ENCODE measurements around the gene TRIM63.

The TRIM63 gene

GRCh38 chr1:26017606-26018005, 49.8 kb downstream of the TRIM63 start:
- no peaks in the 10 kb centered on the region for H3K36me3 ChIP-seq (ENCODE audit: control insufficient read depth in 2 of 2, insufficient read depth in 1 of 2, low read length in 2 of 2)
- H3K4me1 ChIP-seq (ENCODE audit: control insufficient read depth, insufficient read depth, low read length) = no peaks in the 10 kb centered on the region
- H3K9me3 ChIP-seq (ENCODE audit: control insufficient read depth, insufficient read depth, low read depth, low read length) = no peaks in the 10 kb centered on the region
- CTCF ChIA-PET = interaction anchor here (0.6 to 0.7 kb wide), 2 partner anchors 13 to 499 kb away, joined by 3 read pairs; no protein-coding TSS in a partner anchor
- H3K4me3 ChIP-seq (ENCODE audit: low read depth, low read length) = no peak overlapping the region
- POLR2A ChIA-PET = no interaction called here
- no peak for TF ChIP-seq ZNF76 (tag by site-specific recombination; IDR thresholded peaks at IDR 0.05; ENCODE audit: borderline replicate concordance, low read depth)
- TF ChIP-seq SCRT2 (tag by site-specific recombination; IDR thresholded peaks at IDR 0.05) = peak; percentile 61; the same call in 1 of the 2 replicates
- no peak overlapping the region for H3K27ac ChIP-seq (ENCODE audit: extremely low read depth, low read depth, low read length)

- H3K4me1 ChIP-seq (ENCODE audit: control insufficient read depth, insufficient read depth, low read length) = no peaks in the 10 kb centered on the region
- H3K4me3 ChIP-seq (ENCODE audit: low read depth, low read length) = no peak overlapping the region
- H3K9me3 ChIP-seq (ENCODE audit: control insufficient read depth, insufficient read depth, low read depth, low read length) = no peaks in the 10 kb centered on the region
- no peak for TF ChIP-seq KLF10 (tag by site-specific recombination; IDR thresholded peaks at IDR 0.05)
- TF ChIP-seq, protein P1, sequence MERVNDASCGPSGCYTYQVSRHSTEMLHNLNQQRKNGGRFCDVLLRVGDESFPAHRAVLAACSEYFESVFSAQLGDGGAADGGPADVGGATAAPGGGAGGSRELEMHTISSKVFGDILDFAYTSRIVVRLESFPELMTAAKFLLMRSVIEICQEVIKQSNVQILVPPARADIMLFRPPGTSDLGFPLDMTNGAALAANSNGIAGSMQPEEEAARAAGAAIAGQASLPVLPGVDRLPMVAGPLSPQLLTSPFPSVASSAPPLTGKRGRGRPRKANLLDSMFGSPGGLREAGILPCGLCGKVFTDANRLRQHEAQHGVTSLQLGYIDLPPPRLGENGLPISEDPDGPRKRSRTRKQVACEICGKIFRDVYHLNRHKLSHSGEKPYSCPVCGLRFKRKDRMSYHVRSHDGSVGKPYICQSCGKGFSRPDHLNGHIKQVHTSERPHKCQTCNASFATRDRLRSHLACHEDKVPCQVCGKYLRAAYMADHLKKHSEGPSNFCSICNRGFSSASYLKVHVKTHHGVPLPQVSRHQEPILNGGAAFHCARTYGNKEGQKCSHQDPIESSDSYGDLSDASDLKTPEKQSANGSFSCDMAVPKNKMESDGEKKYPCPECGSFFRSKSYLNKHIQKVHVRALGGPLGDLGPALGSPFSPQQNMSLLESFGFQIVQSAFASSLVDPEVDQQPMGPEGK (tag by site-specific recombination; IDR thresholded peaks at IDR 0.05) = no peak
- TF ChIP-seq ZNF274 (IDR thresholded peaks at IDR 0.05; ENCODE audit: low read length) = no peak
- no peak for TF ChIP-seq ZNF274 (tag by site-specific recombination; IDR thresholded peaks at IDR 0.05; ENCODE audit: borderline replicate concordance)
- no peak for TF ChIP-seq ZNF544 (tag by site-specific recombination; IDR thresholded peaks at IDR 0.05)
- TF ChIP-seq ZNF423 (tag by site-specific recombination; IDR thresholded peaks at IDR 0.05) = no peak
- TF ChIP-seq, protein P2, sequence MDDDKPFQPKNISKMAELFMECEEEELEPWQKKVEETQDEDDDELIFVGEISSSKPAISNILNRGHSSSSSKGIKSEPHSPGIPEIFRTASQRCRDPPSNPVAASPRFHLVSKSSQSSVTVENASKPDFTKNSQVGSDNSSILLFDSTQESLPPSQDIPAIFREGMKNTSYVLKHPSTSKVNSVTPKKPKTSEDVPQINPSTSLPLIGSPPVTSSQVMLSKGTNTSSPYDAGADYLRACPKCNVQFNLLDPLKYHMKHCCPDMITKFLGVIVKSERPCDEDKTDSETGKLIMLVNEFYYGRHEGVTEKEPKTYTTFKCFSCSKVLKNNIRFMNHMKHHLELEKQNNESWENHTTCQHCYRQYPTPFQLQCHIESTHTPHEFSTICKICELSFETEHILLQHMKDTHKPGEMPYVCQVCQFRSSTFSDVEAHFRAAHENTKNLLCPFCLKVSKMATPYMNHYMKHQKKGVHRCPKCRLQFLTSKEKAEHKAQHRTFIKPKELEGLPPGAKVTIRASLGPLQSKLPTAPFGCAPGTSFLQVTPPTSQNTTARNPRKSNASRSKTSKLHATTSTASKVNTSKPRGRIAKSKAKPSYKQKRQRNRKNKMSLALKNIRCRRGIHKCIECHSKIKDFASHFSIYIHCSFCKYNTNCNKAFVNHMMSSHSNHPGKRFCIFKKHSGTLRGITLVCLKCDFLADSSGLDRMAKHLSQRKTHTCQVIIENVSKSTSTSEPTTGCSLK (tag by site-specific recombination; IDR thresholded peaks at IDR 0.05) = no peak
- CTCF ChIA-PET = interaction anchor here (1.0 kb wide), 1 partner anchor 11 kb away, joined by 3 read pairs; no protein-coding TSS in a partner anchor
- H3K36me3 ChIP-seq (ENCODE audit: control insufficient read depth in 2 of 2, insufficient read depth in 1 of 2, low read length in 2 of 2) = no peaks in the 10 kb centered on the region
- H3K27ac ChIP-seq (ENCODE audit: extremely low read depth, low read depth, low read length) = no peak overlapping the region
- POLR2A ChIA-PET = no interaction called here
Measured at GRCh38 chr1:26016953-26017545, 50.4 kb downstream of the TRIM63 start.

GRCh38 chr1:26016258-26016952, 51.0 kb downstream of the TRIM63 start:
- TF ChIP-seq EGR2 (tag by site-specific recombination; IDR thresholded peaks at IDR 0.05; ENCODE audit: low read depth) (no peak), GLIS1 (tag by site-specific recombination; IDR thresholded peaks at IDR 0.05) (peak; percentile 81)
- no peaks in the 10 kb centered on the region for H3K9me3 ChIP-seq (ENCODE audit: control insufficient read depth, insufficient read depth, low read depth, low read length)
- no peak overlapping the region for H3K27ac ChIP-seq (ENCODE audit: extremely low read depth, low read depth, low read length)
- POLR2A ChIA-PET = no interaction called here
- CTCF ChIA-PET = interaction anchor here (1.0 kb wide), 1 partner anchor 12 kb away, joined by 3 read pairs; no protein-coding TSS in a partner anchor
- no peak overlapping the region for H3K4me3 ChIP-seq (ENCODE audit: low read depth, low read length)
- no peaks in the 10 kb centered on the region for H3K4me1 ChIP-seq (ENCODE audit: control insufficient read depth, insufficient read depth, low read length)
- no peaks in the 10 kb centered on the region for H3K36me3 ChIP-seq (ENCODE audit: control insufficient read depth in 2 of 2, insufficient read depth in 1 of 2, low read length in 2 of 2)

DNA sequence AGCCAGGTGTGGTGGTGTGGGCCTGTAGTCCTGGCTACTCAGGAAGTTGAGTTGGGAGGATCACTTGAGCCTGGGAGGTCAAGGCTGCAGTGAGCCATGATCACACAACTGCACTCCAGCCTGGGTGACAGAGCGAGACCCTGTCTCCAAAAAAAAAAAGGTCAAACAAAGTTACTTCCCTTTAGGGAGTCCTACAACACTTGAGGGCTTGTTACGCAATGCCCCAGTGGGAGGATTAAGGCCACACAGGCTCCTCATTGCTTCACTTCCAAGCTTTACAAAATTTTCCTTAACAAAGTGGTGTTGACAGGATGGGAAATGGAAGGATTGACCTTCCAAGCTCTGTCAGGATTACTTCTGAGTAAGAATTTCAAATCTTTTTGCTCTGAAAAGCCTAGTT, 52.1 kb downstream of the TRIM63 start:
- POLR2A ChIA-PET = no interaction called here
- no peaks in the 10 kb centered on the region for H3K4me1 ChIP-seq (ENCODE audit: control insufficient read depth, insufficient read depth, low read length)
- H3K27ac ChIP-seq (ENCODE audit: extremely low read depth, low read depth, low read length) = no peak overlapping the region
- TF ChIP-seq ZNF335 (tag by site-specific recombination; conservative IDR thresholded peaks at IDR 0.05) (no peak), MYNN (tag by site-specific recombination; IDR thresholded peaks at IDR 0.05; ENCODE audit: borderline replicate concordance) (no peak), HOXC10 (CRISPR knock-in tag; IDR thresholded peaks at IDR 0.05) (no peak), ZNF670 (tag by site-specific recombination; IDR thresholded peaks at IDR 0.05; ENCODE audit: low read depth) (no peak), ZBTB26 (tag by site-specific recombination; optimal IDR thresholded peaks at IDR 0.05) (no peak), GLIS1 (tag by site-specific recombination; IDR thresholded peaks at IDR 0.05) (no peak)
- TF ChIP-seq, protein P3, sequence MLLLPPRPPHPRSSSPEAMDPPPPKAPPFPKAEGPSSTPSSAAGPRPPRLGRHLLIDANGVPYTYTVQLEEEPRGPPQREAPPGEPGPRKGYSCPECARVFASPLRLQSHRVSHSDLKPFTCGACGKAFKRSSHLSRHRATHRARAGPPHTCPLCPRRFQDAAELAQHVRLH (tag by site-specific recombination; IDR thresholded peaks at IDR 0.05) = no peak
- TF ChIP-seq, protein P4, sequence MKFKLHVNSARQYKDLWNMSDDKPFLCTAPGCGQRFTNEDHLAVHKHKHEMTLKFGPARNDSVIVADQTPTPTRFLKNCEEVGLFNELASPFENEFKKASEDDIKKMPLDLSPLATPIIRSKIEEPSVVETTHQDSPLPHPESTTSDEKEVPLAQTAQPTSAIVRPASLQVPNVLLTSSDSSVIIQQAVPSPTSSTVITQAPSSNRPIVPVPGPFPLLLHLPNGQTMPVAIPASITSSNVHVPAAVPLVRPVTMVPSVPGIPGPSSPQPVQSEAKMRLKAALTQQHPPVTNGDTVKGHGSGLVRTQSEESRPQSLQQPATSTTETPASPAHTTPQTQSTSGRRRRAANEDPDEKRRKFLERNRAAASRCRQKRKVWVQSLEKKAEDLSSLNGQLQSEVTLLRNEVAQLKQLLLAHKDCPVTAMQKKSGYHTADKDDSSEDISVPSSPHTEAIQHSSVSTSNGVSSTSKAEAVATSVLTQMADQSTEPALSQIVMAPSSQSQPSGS (tag by site-specific recombination; IDR thresholded peaks at IDR 0.05; ENCODE audit: low read depth) = no peak

More for the DNA sequence above, 52.1 kb downstream of the TRIM63 start:
- CTCF ChIA-PET = interaction anchor here (0.5 kb wide), 1 partner anchor 96 kb away, joined by 3 read pairs; no protein-coding TSS in a partner anchor
- no peaks in the 10 kb centered on the region for H3K9me3 ChIP-seq (ENCODE audit: control insufficient read depth, insufficient read depth, low read depth, low read length)
- no peak overlapping the region for H3K4me3 ChIP-seq (ENCODE audit: low read depth, low read length)
- H3K36me3 ChIP-seq (ENCODE audit: control insufficient read depth in 2 of 2, insufficient read depth in 1 of 2, low read length in 2 of 2) = no peaks in the 10 kb centered on the region
